ENCODE measurements around the gene TESPA1.
A peak's percentile ranks its signal among the peaks of the same experiment; 100 is the strongest.

The TESPA1 gene

GRCh38 chr12:54940727-54941315 lies 43.7 kb downstream of the TESPA1 start:
- ATAC-seq (ENCODE audit: low read depth) (no peak), DNase-seq (ENCODE audit: low spot score) (no peak)
- H3K4me3 ChIP-seq (ENCODE audit: severe bottlenecking) = no peak overlapping the region
- no peaks in the 10 kb centered on the region for H3K27me3 ChIP-seq (ENCODE audit: insufficient read depth, poor library complexity, severe bottlenecking)
- no peak overlapping the region for H3K27ac ChIP-seq (ENCODE audit: poor library complexity, severe bottlenecking)
- no peaks in the 10 kb centered on the region for H3K36me3 ChIP-seq (ENCODE audit: low read depth)
- peaks cover 20% of the 10 kb centered on the region for H3K4me1 ChIP-seq (ENCODE audit: insufficient read depth, poor library complexity, severe bottlenecking)
- no peak for TF ChIP-seq CTCF (IDR thresholded peaks at IDR 0.05; ENCODE audit: poor library complexity, severe bottlenecking)
- no peaks in the 10 kb centered on the region for H3K9me3 ChIP-seq (ENCODE audit: severe bottlenecking)

- Histone ChIP-seq H3K9me3 (ENCODE audit: severe bottlenecking) (no peaks in the 10 kb centered on the region), H3K4me3 (ENCODE audit: severe bottlenecking) (no peak overlapping the region), H3K27me3 (ENCODE audit: insufficient read depth, poor library complexity, severe bottlenecking) (no peaks in the 10 kb centered on the region), H3K36me3 (ENCODE audit: low read depth) (no peaks in the 10 kb centered on the region), H3K4me1 (ENCODE audit: insufficient read depth, poor library complexity, severe bottlenecking) (peaks cover 47% of the 10 kb centered on the region), H3K27ac (ENCODE audit: poor library complexity, severe bottlenecking) (peak overlapping the region; percentile 98)
- ATAC-seq (ENCODE audit: low read depth) = no peak
- no peak for DNase-seq (ENCODE audit: low spot score)
- no peak for TF ChIP-seq CTCF (IDR thresholded peaks at IDR 0.05; ENCODE audit: poor library complexity, severe bottlenecking)
Observed at GRCh38 chr12:54937929-54938328, 46.6 kb downstream of the TESPA1 start.

GRCh38 chr12:54937376-54937775 lies 47.2 kb downstream of the TESPA1 start:
- Histone ChIP-seq H3K4me1 (ENCODE audit: insufficient read depth, poor library complexity, severe bottlenecking) (peaks cover 53% of the 10 kb centered on the region), H3K27me3 (ENCODE audit: insufficient read depth, poor library complexity, severe bottlenecking) (no peaks in the 10 kb centered on the region), H3K27ac (ENCODE audit: poor library complexity, severe bottlenecking) (peak overlapping the region; percentile 98), H3K9me3 (ENCODE audit: severe bottlenecking) (no peaks in the 10 kb centered on the region), H3K4me3 (ENCODE audit: severe bottlenecking) (no peak overlapping the region), H3K36me3 (ENCODE audit: low read depth) (no peaks in the 10 kb centered on the region)
- ATAC-seq (ENCODE audit: low read depth) (no peak), DNase-seq (ENCODE audit: low spot score) (no peak)
- no peak for TF ChIP-seq CTCF (IDR thresholded peaks at IDR 0.05; ENCODE audit: poor library complexity, severe bottlenecking)

- Histone ChIP-seq H3K9me3 (ENCODE audit: severe bottlenecking) (no peaks in the 10 kb centered on the region), H3K4me3 (ENCODE audit: severe bottlenecking) (no peak overlapping the region), H3K4me1 (ENCODE audit: insufficient read depth, poor library complexity, severe bottlenecking) (peaks cover 53% of the 10 kb centered on the region), H3K27me3 (ENCODE audit: insufficient read depth, poor library complexity, severe bottlenecking) (no peaks in the 10 kb centered on the region), H3K36me3 (ENCODE audit: low read depth) (no peaks in the 10 kb centered on the region), H3K27ac (ENCODE audit: poor library complexity, severe bottlenecking) (peak overlapping the region; percentile 98)
- DNase-seq (ENCODE audit: low spot score) (no peak), ATAC-seq (ENCODE audit: low read depth) (peak; percentile 54)
- no peak for TF ChIP-seq CTCF (IDR thresholded peaks at IDR 0.05; ENCODE audit: poor library complexity, severe bottlenecking)
Observed at GRCh38 chr12:54936736-54937135, 47.8 kb downstream of the TESPA1 start.

GRCh38 chr12:54935235-54935951 lies 49.2 kb downstream of the TESPA1 start:
- peak; percentile 56 for TF ChIP-seq CTCF (IDR thresholded peaks at IDR 0.05; ENCODE audit: poor library complexity, severe bottlenecking)
- Histone ChIP-seq H3K27me3 (ENCODE audit: insufficient read depth, poor library complexity, severe bottlenecking) (no peaks in the 10 kb centered on the region), H3K36me3 (ENCODE audit: low read depth) (no peaks in the 10 kb centered on the region), H3K27ac (ENCODE audit: poor library complexity, severe bottlenecking) (peak overlapping the region; percentile 98), H3K9me3 (ENCODE audit: severe bottlenecking) (no peaks in the 10 kb centered on the region), H3K4me1 (ENCODE audit: insufficient read depth, poor library complexity, severe bottlenecking) (peaks cover 53% of the 10 kb centered on the region), H3K4me3 (ENCODE audit: severe bottlenecking) (no peak overlapping the region)
- DNase-seq (ENCODE audit: low spot score) (no peak), ATAC-seq (ENCODE audit: low read depth) (peak; percentile 91)
